Measurements from ENCODE around the gene GARIN1A. TPM values are rescaled to one million over a fixed set of nuclear protein-coding genes. Genes with fewer than 3 reads are reported as not detected.

The GARIN1A gene
- total RNA-seq (ENCODE audit: low replicate concordance) = 0.53 and 0.82 TPM in 2 replicates

GRCh38 chr7:128671992-128672391 is at the start of gene GARIN1A:
Gene GARIN1A, plus strand, starts transcription at chr7:128672292. Its CDS starts 106 bp downstream, at chr7:128672398.

Other genes starting within 250 kb of the GARIN1A start
- gene HILPDA, start 216.4 kb upstream of the GARIN1A start, total RNA-seq (ENCODE audit: low replicate concordance) = 10.2 and 18.5 TPM in 2 replicates
- 12.1 and 30.6 TPM in 2 replicates for gene METTL2B, start 195.5 kb upstream of the GARIN1A start, total RNA-seq (ENCODE audit: low replicate concordance)
- gene CALU, start 67.1 kb downstream of the GARIN1A start, total RNA-seq (ENCODE audit: low replicate concordance) = 1,069 and 1,133 TPM in 2 replicates
- not detected in 2 replicates for gene OPN1SW, start 103.5 kb downstream of the GARIN1A start, total RNA-seq (ENCODE audit: low replicate concordance)
- 3.2 and 4.4 TPM in 2 replicates for gene CCDC136, start 119.7 kb downstream of the GARIN1A start, total RNA-seq (ENCODE audit: low replicate concordance)
- gene FLNC, start 158.1 kb downstream of the GARIN1A start, total RNA-seq (ENCODE audit: low replicate concordance) = 118 and 153 TPM in 2 replicates
- gene ATP6V1F, start 190.6 kb downstream of the GARIN1A start, total RNA-seq (ENCODE audit: low replicate concordance) = 99.8 and 100.0 TPM in 2 replicates
- 0.08 and 0.94 TPM in 2 replicates for gene KCP, start 238.4 kb downstream of the GARIN1A start, total RNA-seq (ENCODE audit: low replicate concordance)